ENCODE results near the gene FLRT1.

DNA sequence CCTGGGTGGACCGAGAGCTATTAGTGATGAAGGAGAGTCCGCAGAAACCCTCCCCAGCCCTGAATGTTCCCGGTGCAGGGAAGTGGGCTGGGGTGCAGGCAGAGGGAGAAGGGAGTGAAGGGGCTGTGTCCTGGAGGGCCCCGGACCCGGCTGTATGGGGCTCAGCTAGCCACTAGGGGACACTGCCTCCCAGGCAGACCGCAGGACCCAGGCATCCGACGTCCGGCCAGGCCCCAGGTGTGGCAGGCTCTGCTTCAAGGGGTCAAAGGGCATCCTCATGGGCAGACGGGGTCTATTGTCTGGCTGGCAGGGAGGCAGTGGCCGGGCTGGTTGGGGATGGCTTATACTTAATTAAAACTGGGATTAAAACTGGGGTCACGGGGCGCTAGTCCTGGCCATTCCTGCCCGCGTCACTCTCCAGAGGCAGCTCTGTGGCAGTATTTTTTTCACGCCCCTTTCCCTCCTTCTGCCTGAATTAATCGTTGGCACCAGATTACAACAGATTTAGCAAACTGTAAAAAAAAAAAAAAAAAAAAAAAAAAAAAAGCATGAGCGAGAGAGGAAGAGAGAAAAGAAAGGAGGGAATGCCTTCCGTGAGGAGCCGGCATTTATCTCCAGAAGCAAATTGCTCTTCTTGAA, 5.1 kb downstream of the FLRT1 start:
- TF ChIP-seq, protein P1, sequence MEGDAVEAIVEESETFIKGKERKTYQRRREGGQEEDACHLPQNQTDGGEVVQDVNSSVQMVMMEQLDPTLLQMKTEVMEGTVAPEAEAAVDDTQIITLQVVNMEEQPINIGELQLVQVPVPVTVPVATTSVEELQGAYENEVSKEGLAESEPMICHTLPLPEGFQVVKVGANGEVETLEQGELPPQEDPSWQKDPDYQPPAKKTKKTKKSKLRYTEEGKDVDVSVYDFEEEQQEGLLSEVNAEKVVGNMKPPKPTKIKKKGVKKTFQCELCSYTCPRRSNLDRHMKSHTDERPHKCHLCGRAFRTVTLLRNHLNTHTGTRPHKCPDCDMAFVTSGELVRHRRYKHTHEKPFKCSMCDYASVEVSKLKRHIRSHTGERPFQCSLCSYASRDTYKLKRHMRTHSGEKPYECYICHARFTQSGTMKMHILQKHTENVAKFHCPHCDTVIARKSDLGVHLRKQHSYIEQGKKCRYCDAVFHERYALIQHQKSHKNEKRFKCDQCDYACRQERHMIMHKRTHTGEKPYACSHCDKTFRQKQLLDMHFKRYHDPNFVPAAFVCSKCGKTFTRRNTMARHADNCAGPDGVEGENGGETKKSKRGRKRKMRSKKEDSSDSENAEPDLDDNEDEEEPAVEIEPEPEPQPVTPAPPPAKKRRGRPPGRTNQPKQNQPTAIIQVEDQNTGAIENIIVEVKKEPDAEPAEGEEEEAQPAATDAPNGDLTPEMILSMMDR (IDR thresholded peaks at IDR 0.05), result peak; percentile 79
- TF ChIP-seq EZH2 (IDR thresholded peaks at IDR 0.05), result no peak

Measured in neural progenitor cell (in vitro differentiated cells).